Urothelium cell line (cell line): ENCODE data around the gene TMEM258.
A peak's percentile ranks its signal among the peaks of the same experiment; 100 is the strongest.

Experiments used
- DNase-seq: peaks from one replicate; pipeline ENCODE4 v3.0.0; 2011; ENCODE audit warnings: low spot score, mixed read lengths
- FAIRE-seq: peaks from 2 replicates; lab custom pipeline; 2011; peaks lifted over from hg19 to GRCh38; lab: Jason Lieb, UNC

Gene TMEM258

GRCh38 chr11:61826930-61827570, 34.7 kb upstream of the TMEM258 start:
- FAIRE-seq (no peak), DNase-seq (no peak)

GRCh38 chr11:61820174-61820573, 27.8 kb upstream of the TMEM258 start:
- DNase-seq (no peak), FAIRE-seq (no peak)

- DNase-seq (no peak), FAIRE-seq (no peak)
Measured at GRCh38 chr11:61817471-61818202, 25.2 kb upstream of the TMEM258 start.

- FAIRE-seq (no peak), DNase-seq (peak; percentile 96)
Measured at GRCh38 chr11:61816736-61817455, 24.5 kb upstream of the TMEM258 start, which contains the start of gene FADS1. Gene FADS1, minus strand, starts transcription at chr11:61817003. Its CDS starts 74 bp downstream, at chr11:61816929.

GRCh38 chr11:61815790-61816735, 23.7 kb upstream of the TMEM258 start:
- peak; percentile 71 for DNase-seq
- no peak for FAIRE-seq

- DNase-seq: peak; percentile 92
- FAIRE-seq: no peak
Measured at GRCh38 chr11:61814958-61815789, 22.8 kb upstream of the TMEM258 start.

- no peak for DNase-seq
- FAIRE-seq: no peak
Measured at GRCh38 chr11:61814247-61814957, 22.0 kb upstream of the TMEM258 start.

GRCh38 chr11:61812736-61813411, 20.5 kb upstream of the TMEM258 start:
- DNase-seq (no peak), FAIRE-seq (no peak)

- FAIRE-seq: no peak
- no peak for DNase-seq
Measured at GRCh38 chr11:61811831-61812230, 19.4 kb upstream of the TMEM258 start.

- no peak for DNase-seq
- no peak for FAIRE-seq
Measured at GRCh38 chr11:61810671-61811175, 18.3 kb upstream of the TMEM258 start.

- FAIRE-seq: no peak
- no peak for DNase-seq
Measured at GRCh38 chr11:61806785-61807184, 14.4 kb upstream of the TMEM258 start.

GRCh38 chr11:61805146-61805545, 12.7 kb upstream of the TMEM258 start:
- DNase-seq: no peak

GRCh38 chr11:61803889-61804647, 11.7 kb upstream of the TMEM258 start:
- DNase-seq (no peak), FAIRE-seq (no peak)

More at GRCh38 chr11:61805146-61805545, 12.7 kb upstream of the TMEM258 start:
- no peak for FAIRE-seq

- DNase-seq (no peak), FAIRE-seq (no peak)
Measured at GRCh38 chr11:61802605-61803004, 10.2 kb upstream of the TMEM258 start.

GRCh38 chr11:61800331-61801281, 8.2 kb upstream of the TMEM258 start:
- FAIRE-seq (no peak), DNase-seq (no peak)

GRCh38 chr11:61799665-61800284, 7.4 kb upstream of the TMEM258 start:
- FAIRE-seq (no peak), DNase-seq (no peak)
